Right lobe of liver (tissue), 6 donors: ENCODE data around the gene MSH4. TPM values are rescaled to one million over a fixed set of nuclear protein-coding genes. Genes with fewer than 3 reads are reported as not detected.
A peak's percentile ranks its signal among the peaks of the same experiment; 100 is the strongest.
"Not testable (repeated sequence)": the region's sequence is repeated elsewhere in the genome, so short reads cannot be mapped to it uniquely, and the experiment has no call there.

Experiments
- ATAC-seq, 4 donors: fragments of 200-7000 bp; cut with Tn5 transposase; one replicate each; pipeline ENCODE4 v1.9.1; 2020; ENCODE audit warnings: mild to moderate bottlenecking in 4 of 4, moderate library complexity in 4 of 4
- DNase-seq, 3 donors: peaks; one replicate each; pipeline ENCODE4 v3.0.0-alpha.2; 2020
- H3K27ac ChIP-seq, 3 donors: fragments of 200-600 bp; one replicate each; pipeline ENCODE4 v1.8.0; 2022
- H3K27me3 ChIP-seq, 2 donors: fragments of 200-600 bp; one replicate each; pipeline ENCODE4 v1.8.0; 2022
- H3K36me3 ChIP-seq, 4 donors: fragments of 200-600 bp; sonication (generic) in 1 of 4; one replicate each; pipeline versions ENCODE4 v1.5.1 to v1.8.0; 2017 to 2022; ENCODE audit warnings: control low read depth in 1 of 4
- H3K4me1 ChIP-seq, 4 donors: fragments of 200-600 bp; sonication (generic) in 1 of 4; one replicate each; pipeline versions ENCODE4 v1.5.1 to v1.8.0; 2017 to 2022; ENCODE audit warnings: control low read depth in 1 of 4
- H3K4me3 ChIP-seq, 3 donors: fragments of 200-600 bp; one replicate each; pipeline ENCODE4 v1.8.0; 2022
- H3K9me3 ChIP-seq, 4 donors: fragments of 200-600 bp; sonication (generic) in 1 of 4; one replicate each; pipeline versions ENCODE4 v1.5.1 to v1.8.0; 2017 to 2022; ENCODE audit warnings: control low read depth in 1 of 4
- CTCF ChIP-seq, 4 donors: fragments of 200-600 bp in 3 of 4; fragments of 450-650 bp in 1 of 4; IDR thresholded peaks; one replicate each; pipeline versions ENCODE4 v1.5.1 to v1.8.0; 2016 to 2022; ENCODE audit warnings: antibody characterized with exemption in 4 of 4, mild to moderate bottlenecking in 2 of 4
- POLR2A ChIP-seq: fragments of 450-650 bp; IDR thresholded peaks from one replicate; pipeline ENCODE4 v1.6.1; 2017; ENCODE audit warnings: antibody characterized with exemption, mild to moderate bottlenecking
- WGBS: methylation state at CpG from one replicate; pipeline ENCODE4 v1.1.6; 2018; ENCODE audit warnings: low coverage, low lambda C conversion rate; ENCODE audit not compliant: insufficient coverage; ENCODE audit errors: missing lambda C conversion rate; 5-methylcytosine and 5-hydroxymethylcytosine counted together
- intact Hi-C, 2 donors: fragments of 100-400 bp; cut with DNase I; formaldehyde crosslinking; loops; one replicate each; pipeline versions ENCODE4 v1.11.2 to v1.14.1; 2022
- total RNA-seq, 6 experiments: library from RNA; depleted of rRNA in 2 of 6; stranded (reverse); fragments of >200 nt in 2 of 6; fragmentation: NEBNext Ultra II Directional in 3 of 6; extraction: Animal tissue kit (Norgen Biotek cat#: 25700) in 3 of 6; gene quantifications; one replicate each; pipeline versions ENCODE4 v1.1.0 to v1.2.4, GENCODE V29; 2016 to 2023
- donor health status: DM: no; HTN: yes; CAD: no.
- donor health status: DM: no; HTN: no; CAD: no.
- donor health status: DM: no; HTN: no; CAD: no.
- donor health status: DM: no; HTN: yes; CAD: no.
- donor health status: DM: no; HTN: yes; CAD: no.

MSH4 gene
- total RNA-seq, 6 experiments from 2014 or later, result 0.05 to 0.09 (median 0.08) TPM; not detected in 2

GRCh38 chr1:75916834-75917233 lies 120.2 kb downstream of the MSH4 start:
- no peaks in the 10 kb centered on the region for H3K36me3 ChIP-seq
- no peak for TF ChIP-seq CTCF (IDR thresholded peaks at IDR 0.05)
- TF ChIP-seq POLR2A, result no peak
- DNase-seq, result no peak
- H3K9me3 ChIP-seq, result no peaks in the 10 kb centered on the region
- intact Hi-C loops, result no loop called here
- H3K4me1 ChIP-seq, result no peaks in the 10 kb centered on the region
- H3K27ac ChIP-seq, result no peak overlapping the region
- no peak overlapping the region for H3K4me3 ChIP-seq
- ATAC-seq, result no peak
- WGBS, result 51% methylated on average over 2 of the region's 2 CpGs
- H3K27me3 ChIP-seq, result no peaks in the 10 kb centered on the region

- Histone ChIP-seq H3K27me3 (no peaks in the 10 kb centered on the region), H3K9me3 (no peaks in the 10 kb centered on the region), H3K4me1 (no peaks in the 10 kb centered on the region), H3K36me3 (no peaks in the 10 kb centered on the region), H3K27ac (no peak overlapping the region), H3K4me3 (no peak overlapping the region)
- no peak for ATAC-seq
- DNase-seq, result no peak
- 71% methylated on average over 1 of the region's 1 CpG for WGBS
- TF ChIP-seq CTCF (IDR thresholded peaks at IDR 0.05), result no peak
- no peak for TF ChIP-seq POLR2A
- intact Hi-C loops, result no loop called here
These were observed 126.0 kb downstream of the MSH4 start for GRCh38 chr1:75922698-75923097.

- Histone ChIP-seq H3K4me1 (no peaks in the 10 kb centered on the region), H3K36me3 (no peaks in the 10 kb centered on the region), H3K4me3 (no peak within 1 kb of the TSS), H3K27ac (no peak within 1 kb of the TSS), H3K9me3 (no peaks in the 10 kb centered on the region), H3K27me3 (no peaks in the 10 kb centered on the region)
- TF ChIP-seq POLR2A, result no peak
- no peak for TF ChIP-seq CTCF (IDR thresholded peaks at IDR 0.05)
- no peak for DNase-seq
- ATAC-seq, result no peak
- WGBS, result 58% methylated on average over 1 of the region's 1 CpG
- intact Hi-C loops, result no loop called here
These were observed 135.6 kb downstream of the MSH4 start, which contains the start of gene ASB17 for GRCh38 chr1:75932304-75932703. ASB17 (minus strand) TSS chr1:75932404; CDS start chr1:75932291, 113 bp downstream.

GRCh38 chr1:75937034-75937433 lies 140.4 kb downstream of the MSH4 start:
- ATAC-seq (no peak), DNase-seq (no peak)
- WGBS, result 26% methylated on average over 1 of the region's 1 CpG
- Histone ChIP-seq H3K27ac (no peak overlapping the region), H3K36me3 (no peaks in the 10 kb centered on the region), H3K27me3 (no peaks in the 10 kb centered on the region), H3K9me3 (no peaks in the 10 kb centered on the region), H3K4me3 (no peak overlapping the region), H3K4me1 (no peaks in the 10 kb centered on the region)
- intact Hi-C loops, result no loop called here
- TF ChIP-seq CTCF (IDR thresholded peaks at IDR 0.05) (no peak), POLR2A (no peak)

- WGBS, result 15% methylated on average over 1 of the region's 4 CpGs
- H3K4me3 ChIP-seq, H3K27ac ChIP-seq, H3K36me3 ChIP-seq, H3K27me3 ChIP-seq, H3K9me3 ChIP-seq, intact Hi-C loops, H3K4me1 ChIP-seq: not testable (repeated sequence)
- DNase-seq, result peak in 1 of 3 donors; percentile 24
- peak; percentile 67 to 92 (median 84) for ATAC-seq
These were observed 146.4 kb downstream of the MSH4 start for GRCh38 chr1:75943037-75943436.
